Common myeloid progenitor, CD34-positive (primary cell): Measurements from ENCODE around the gene USP47.

Source experiments
- CTCF ChIA-PET: fragments of 350-600 bp; sonication (Branson Sonifier 250); formaldehyde crosslinking; loops from one replicate; lab custom pipeline; 2021; ENCODE audit warnings: antibody characterized with exemption; lab: Charles Lee
- POLR2A ChIA-PET: fragments of 350-600 bp; sonication (Branson Sonifier 250); formaldehyde crosslinking; loops from one replicate; lab custom pipeline; 2021; ENCODE audit warnings: antibody characterized with exemption; lab: Charles Lee
- DNase-seq, 3 donors: peaks; one replicate each; pipeline versions ENCODE4 v3.0.0 to v3.0.0-alpha.2; 2013
- H3K27ac ChIP-seq, 2 experiments: 1 replicate in 1 of 2; 2 replicates in 1 of 2; pipeline ENCODE4 v1.7.0; 2013; ENCODE audit warnings: inconsistent platforms in 2 of 2, low read length in 2 of 2, mild to moderate bottlenecking in 2 of 2, low read depth in 1 of 2, moderate library complexity in 1 of 2; ENCODE audit not compliant: severe bottlenecking in 2 of 2, insufficient read depth in 1 of 2, poor library complexity in 1 of 2
- H3K27me3 ChIP-seq, 5 experiments: replicated peaks in 2 of 5; 1 replicate in 3 of 5; 2 replicates in 2 of 5; pipeline versions ENCODE4 v1.6.1 to v1.7.0; 2013; ENCODE audit warnings: low read length in 4 of 5, mild to moderate bottlenecking in 2 of 5, moderate library complexity in 2 of 5, inconsistent platforms in 1 of 5; ENCODE audit not compliant: insufficient read depth in 5 of 5, control insufficient read depth in 4 of 5
- H3K36me3 ChIP-seq, 4 experiments: 1 replicate in 2 of 4; 2 replicates in 2 of 4; pipeline versions ENCODE4 v1.6.1 to v1.7.0; 2013; ENCODE audit warnings: low read length in 3 of 4, control low read depth in 1 of 4, mild to moderate bottlenecking in 1 of 4; ENCODE audit not compliant: control insufficient read depth in 4 of 4, insufficient read depth in 4 of 4
- H3K4me1 ChIP-seq, 4 experiments: 1 replicate in 3 of 4; 2 replicates in 1 of 4; pipeline versions ENCODE4 v1.6.1 to v1.7.1; 2013; ENCODE audit warnings: low read length in 3 of 4, mild to moderate bottlenecking in 3 of 4, control low read depth in 1 of 4, inconsistent platforms in 1 of 4, moderate library complexity in 1 of 4; ENCODE audit not compliant: control insufficient read depth in 4 of 4, insufficient read depth in 4 of 4; ENCODE audit errors: control extremely low read depth in 1 of 4
- H3K4me3 ChIP-seq, 7 experiments: 1 replicate in 4 of 7; 2 replicates in 3 of 7; pipeline versions ENCODE4 v1.5.1 to v1.7.0; 2013; ENCODE audit warnings: mild to moderate bottlenecking in 7 of 7, low read length in 6 of 7, moderate library complexity in 6 of 7, inconsistent platforms in 2 of 7, low read depth in 2 of 7, control low read depth in 1 of 7; ENCODE audit not compliant: insufficient read depth in 4 of 7, control insufficient read depth in 1 of 7; ENCODE audit errors: extremely low read depth in 1 of 7
- H3K9me3 ChIP-seq, 5 experiments: 1 replicate in 4 of 5; 2 replicates in 1 of 5; pipeline versions ENCODE4 v1.6.1 to v1.7.1; 2013; ENCODE audit warnings: low read length in 4 of 5, mild to moderate bottlenecking in 2 of 5, inconsistent platforms in 1 of 5, low read depth in 1 of 5, moderate library complexity in 1 of 5; ENCODE audit not compliant: control insufficient read depth in 4 of 5, insufficient read depth in 2 of 5; ENCODE audit errors: control extremely low read depth in 1 of 5
- WGBS: methylation state at CpG from one replicate; pipeline ENCODE4 v1.1.5; 2013; ENCODE audit not compliant: insufficient coverage; 5-methylcytosine and 5-hydroxymethylcytosine counted together

USP47 gene

GRCh38 chr11:11899401-11899800 lies 57.6 kb downstream of the USP47 start:
- H3K27me3 ChIP-seq, result no peaks in the 10 kb centered on the region
- H3K4me3 ChIP-seq, result no peak overlapping the region
- ChIA-PET CTCF (interaction anchor here (1.0 to 1.6 kb wide), 2 partner anchors 14 to 20 kb away, joined by 4 read pairs; no protein-coding TSS in a partner anchor), POLR2A (no interaction called here)
- H3K9me3 ChIP-seq, result no peaks in the 10 kb centered on the region
- peak in 1 of 3 donors; percentile 10 for DNase-seq
- 90% methylated on average over 1 of the region's 1 CpG for WGBS
- H3K4me1 ChIP-seq, result no peaks in the 10 kb centered on the region
- peaks cover 2 to 24% (median 17%) of the 10 kb centered on the region in 4 experiments for H3K36me3 ChIP-seq
- no peak overlapping the region for H3K27ac ChIP-seq

GRCh38 chr11:11901929-11902328 lies 60.2 kb downstream of the USP47 start:
- Histone ChIP-seq H3K27ac (no peak overlapping the region), H3K4me1 (no peaks in the 10 kb centered on the region), H3K9me3 (no peaks in the 10 kb centered on the region), H3K27me3 (no peaks in the 10 kb centered on the region), H3K36me3 (peaks cover 8 to 41% (median 21%) of the 10 kb centered on the region in 4 experiments), H3K4me3 (no peak overlapping the region)
- ChIA-PET POLR2A (no interaction called here), CTCF (interaction anchor here (0.8 kb wide), 1 partner anchor 114 kb away, joined by 3 read pairs; no protein-coding TSS in a partner anchor)
- no CpG with 5 or more reads among the region's 3 CpGs for WGBS
- no peak for DNase-seq

GRCh38 chr11:11909727-11910126 lies 68.0 kb downstream of the USP47 start:
- H3K9me3 ChIP-seq, result no peaks in the 10 kb centered on the region
- no peak overlapping the region for H3K4me3 ChIP-seq
- peaks cover 17 to 39% (median 28%) of the 10 kb centered on the region in 4 experiments for H3K36me3 ChIP-seq
- H3K4me1 ChIP-seq, result no peaks in the 10 kb centered on the region
- no peak for DNase-seq
- no peaks in the 10 kb centered on the region for H3K27me3 ChIP-seq
- ChIA-PET CTCF (no interaction called here), POLR2A (no interaction called here)
- H3K27ac ChIP-seq, result no peak overlapping the region

- H3K4me1 ChIP-seq, result no peaks in the 10 kb centered on the region
- no peak for DNase-seq
- ChIA-PET CTCF (interaction anchor here (1.2 kb wide), 1 partner anchor 874 kb away, joined by 3 read pairs; no protein-coding TSS in a partner anchor), POLR2A (interaction anchor here (0.6 kb wide), 1 partner anchor 54 kb away, joined by 4 read pairs; no protein-coding TSS in a partner anchor)
- no peaks in the 10 kb centered on the region for H3K27me3 ChIP-seq
- H3K36me3 ChIP-seq, result peaks cover 14 to 35% (median 24%) of the 10 kb centered on the region in 4 experiments
- no peak overlapping the region for H3K27ac ChIP-seq
- no peaks in the 10 kb centered on the region for H3K9me3 ChIP-seq
- no CpG with 5 or more reads among the region's 2 CpGs for WGBS
- H3K4me3 ChIP-seq, result no peak overlapping the region
These were observed 68.8 kb downstream of the USP47 start for GRCh38 chr11:11910541-11910940.

- ChIA-PET CTCF (interaction anchor here (0.9 kb wide), 1 partner anchor 15 kb away, joined by 4 read pairs; no protein-coding TSS in a partner anchor), POLR2A (no interaction called here)
- no peak overlapping the region for H3K27ac ChIP-seq
- no peaks in the 10 kb centered on the region for H3K9me3 ChIP-seq
- no peaks in the 10 kb centered on the region for H3K4me1 ChIP-seq
- H3K36me3 ChIP-seq, result peaks cover 9 to 18% (median 17%) of the 10 kb centered on the region in 4 experiments
- H3K27me3 ChIP-seq, result no peaks in the 10 kb centered on the region
- no peak overlapping the region for H3K4me3 ChIP-seq
- WGBS, result 100% methylated on average over 1 of the region's 1 CpG
- no peak for DNase-seq
These were observed 71.6 kb downstream of the USP47 start for GRCh38 chr11:11913395-11913794.

GRCh38 chr11:11915625-11916024 lies 73.9 kb downstream of the USP47 start:
- POLR2A ChIA-PET, result no interaction called here
- Histone ChIP-seq H3K4me1 (peaks cover 0 to 5% (median 2%) of the 10 kb centered on the region in 4 experiments), H3K9me3 (no peaks in the 10 kb centered on the region), H3K36me3 (peaks cover 6 to 13% (median 8%) of the 10 kb centered on the region in 4 experiments), H3K27ac (no peak overlapping the region), H3K4me3 (no peak overlapping the region), H3K27me3 (no peaks in the 10 kb centered on the region)
- CTCF ChIA-PET, result interaction anchor here (0.9 kb wide), 1 partner anchor 374 kb away, joined by 3 read pairs; no protein-coding TSS in a partner anchor
- DNase-seq, result no peak
- WGBS, result no CpG with 5 or more reads among the region's 2 CpGs

- 100% methylated on average over 1 of the region's 1 CpG for WGBS
- no peaks in the 10 kb centered on the region for H3K27me3 ChIP-seq
- POLR2A ChIA-PET, result no interaction called here
These were observed 75.2 kb downstream of the USP47 start for GRCh38 chr11:11916981-11917399.

More at GRCh38 chr11:11916981-11917399, 75.2 kb downstream of the USP47 start:
- Histone ChIP-seq H3K4me1 (peaks cover 0 to 5% (median 2%) of the 10 kb centered on the region in 4 experiments), H3K9me3 (no peaks in the 10 kb centered on the region), H3K4me3 (no peak overlapping the region), H3K36me3 (peaks cover 2 to 8% (median 7%) of the 10 kb centered on the region in 4 experiments), H3K27ac (no peak overlapping the region)
- no peak for DNase-seq
- CTCF ChIA-PET, result no interaction called here
